NCI-H774 (cell line): ENCODE measurements around the gene GBA2.

Experiments used
- DNase-seq: peaks from one replicate; lab custom pipeline; 2025; lab: John Stamatoyannopoulos, UW

GBA2 gene

DNA sequence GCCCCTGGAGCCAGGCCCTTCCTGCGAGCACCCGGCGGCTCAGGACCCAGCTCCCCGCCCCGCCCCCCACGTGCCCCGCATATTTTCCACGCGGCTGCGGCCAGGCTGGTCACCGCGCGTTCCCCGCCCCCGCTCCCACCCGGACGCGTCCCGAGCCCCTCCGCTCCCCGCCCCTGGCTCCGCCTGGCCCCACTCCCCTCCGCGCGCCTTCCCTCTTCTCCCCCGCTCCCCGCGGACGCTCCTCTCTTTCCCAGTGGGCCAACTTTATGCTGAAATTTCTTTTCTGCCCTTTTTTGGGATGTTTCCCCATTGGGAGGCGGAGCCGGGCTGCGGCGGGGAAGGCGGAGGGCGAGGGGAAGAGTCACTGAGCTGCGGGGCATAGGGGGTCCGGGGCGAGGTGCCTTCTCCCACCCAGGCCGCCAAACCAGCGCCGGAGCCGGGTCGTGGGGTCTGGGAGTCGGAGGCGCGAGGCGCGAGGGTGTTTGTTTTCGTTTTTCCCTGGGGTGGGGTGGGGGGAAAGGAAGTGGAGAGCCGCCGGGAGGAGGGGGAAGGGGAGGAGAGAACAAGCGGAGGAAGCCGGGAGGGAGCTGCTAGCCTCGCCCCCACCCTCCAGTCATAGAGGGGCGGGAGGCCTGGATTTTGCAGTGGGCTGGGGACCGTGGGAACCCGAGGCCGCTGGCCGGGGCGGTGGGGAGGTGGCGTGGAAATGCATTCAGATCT, 58.3 kb downstream of the GBA2 start:
- peak; percentile 6 for DNase-seq

DNA sequence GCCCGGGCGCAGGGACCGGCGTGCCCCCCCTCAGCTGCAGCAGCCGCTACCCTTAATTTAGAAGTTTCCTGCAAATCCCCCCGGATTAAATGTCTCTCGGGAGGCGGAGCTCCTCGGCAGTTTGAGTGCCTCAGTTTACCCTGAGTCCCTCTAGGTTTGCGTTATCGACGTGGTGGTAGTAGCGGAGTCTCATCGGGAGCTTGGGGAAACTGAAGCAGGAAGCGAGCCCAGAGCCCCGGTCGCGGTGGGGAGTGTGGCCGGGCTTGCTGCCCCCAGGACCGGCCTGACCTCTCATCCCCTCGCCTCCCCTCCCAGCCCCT, 58.8 kb downstream of the GBA2 start:
- DNase-seq = no peak

- DNase-seq = no peak
Observed at GRCh38 chr9:35689542-35690293, 59.3 kb downstream of the GBA2 start, which contains the start of gene TPM2. Gene TPM2, minus strand, starts transcription at chr9:35689925. Its CDS starts 108 bp downstream, at chr9:35689817.

GRCh38 chr9:35688558-35689541, 60.2 kb downstream of the GBA2 start:
- DNase-seq = no peak

GRCh38 chr9:35687972-35688557, 61.0 kb downstream of the GBA2 start:
- DNase-seq = no peak

GRCh38 chr9:35687306-35687705, 61.7 kb downstream of the GBA2 start:
- DNase-seq = no peak
